K562 (cell line): Measurements from ENCODE around the gene DHRS13. TPM values are rescaled to one million over a fixed set of nuclear protein-coding genes. Genes with fewer than 3 reads are reported as not detected.

Source experiments
- ATAC-seq: fragments of 200-7000 bp; cut with Tn5 transposase; 3 replicates; pipeline ENCODE4 v1.9.1; 2020; ENCODE audit warnings: moderate library complexity
- BruUV-seq: library from RNA; stranded (reverse); fragments of 400-500 nt; replicated peaks from 2 replicates; lab custom pipeline; 2021; lab: Mats Ljungman, UMichigan
- CTCF ChIA-PET: fragments of 300-600 bp; formaldehyde crosslinking; extraction: SDS; loops from one replicate; lab custom pipeline; 2021; ENCODE audit warnings: low intra/inter-chr PET ratio; lab: Yijun Ruan, JAX
- POLR2A ChIA-PET: fragments of 300-600, 350-650 bp; sonication (Branson Sonifier 250); formaldehyde crosslinking; extraction: SDS; loops from one replicate; lab custom pipeline; 2021; ENCODE audit warnings: antibody characterized with exemption, inconsistent platforms; lab: Yijun Ruan, JAX
- DNase-seq, 4 experiments: peaks; one replicate each; pipeline versions ENCODE4 v3.0.0 to v3.0.0-alpha.2; 2011 to 2018; ENCODE audit warnings: low spot score in 3 of 4, mixed read lengths in 3 of 4; ENCODE audit errors: extremely low read depth in 1 of 4
- FAIRE-seq: peaks from 2 replicates; lab custom pipeline; 2011; peaks lifted over from hg19 to GRCh38; lab: Jason Lieb, UNC
- H2AFZ ChIP-seq: 2 replicates; pipeline ENCODE4 v1.6.0; 2011; ENCODE audit warnings: low read depth, low read length, control low read depth, inconsistent platforms
- H3K27ac ChIP-seq: fragments of 200-600 bp; 3 replicates; pipeline ENCODE4 v1.8.0; 2011; ENCODE audit warnings: low read depth, mild to moderate bottlenecking, control low read depth, inconsistent platforms, low read length, moderate library complexity, mixed read lengths; ENCODE audit errors: extremely low read depth
- H3K27me3 ChIP-seq, 2 experiments: fragments of 300-600 bp in 1 of 2; 2 replicates in 1 of 2; 3 replicates in 1 of 2; pipeline versions ENCODE4 v1.6.0 to v1.8.0; 2011; ENCODE audit warnings: inconsistent platforms in 2 of 2, low read length in 2 of 2, mild to moderate bottlenecking in 1 of 2, mixed read lengths in 1 of 2, moderate library complexity in 1 of 2; ENCODE audit not compliant: control insufficient read depth in 2 of 2, insufficient read depth in 2 of 2
- H3K36me3 ChIP-seq: fragments of 300-600 bp; 3 replicates; pipeline ENCODE4 v1.8.0; 2011; ENCODE audit warnings: mild to moderate bottlenecking, low read length, inconsistent platforms; ENCODE audit not compliant: control insufficient read depth, insufficient read depth
- H3K4me1 ChIP-seq, 2 experiments: fragments of 200-600 bp in 1 of 2; replicated peaks in 1 of 2; 2 replicates in 1 of 2; 3 replicates in 1 of 2; pipeline versions ENCODE4 v1.5.1 to v1.8.0; 2011; ENCODE audit warnings: inconsistent platforms in 2 of 2, low read length in 2 of 2, mild to moderate bottlenecking in 1 of 2, mixed read lengths in 1 of 2, moderate library complexity in 1 of 2; ENCODE audit not compliant: control insufficient read depth in 2 of 2, insufficient read depth in 2 of 2
- H3K4me2 ChIP-seq: 2 replicates; pipeline ENCODE4 v1.6.1; 2011; ENCODE audit warnings: low read length, control low read depth, inconsistent platforms, mixed read lengths; ENCODE audit not compliant: insufficient read depth
- H3K4me3 ChIP-seq: fragments of 200-600 bp; sonication (generic), shearing (Covaris generic); 2 replicates; pipeline ENCODE4 v1.5.1; 2016; ENCODE audit warnings: control low read depth, inconsistent platforms
- H3K79me2 ChIP-seq: fragments of 200-600 bp; 3 replicates; pipeline ENCODE4 v1.8.0; 2011; ENCODE audit warnings: low read length, inconsistent platforms; ENCODE audit not compliant: control insufficient read depth, insufficient read depth
- H3K9ac ChIP-seq, 2 experiments: 2 replicates each; pipeline versions ENCODE4 v1.6.0 to v1.6.1; 2011; ENCODE audit warnings: low read depth in 2 of 2, low read length in 2 of 2, control low read depth in 1 of 2, inconsistent platforms in 1 of 2, mild to moderate bottlenecking in 1 of 2, mixed read lengths in 1 of 2; ENCODE audit not compliant: insufficient read depth in 1 of 2
- H3K9me1 ChIP-seq: one replicate; pipeline ENCODE4 v1.6.0; 2011; ENCODE audit warnings: inconsistent platforms, mild to moderate bottlenecking, low read length, moderate library complexity; ENCODE audit not compliant: control insufficient read depth, insufficient read depth
- H3K9me3 ChIP-seq: replicated peaks from 2 replicates; pipeline ENCODE4 v1.5.1; 2011; ENCODE audit warnings: low read depth, low read length, inconsistent platforms; ENCODE audit not compliant: control insufficient read depth, insufficient read depth
- H4K20me1 ChIP-seq: replicated peaks from 2 replicates; pipeline ENCODE4 v1.6.1; 2011; ENCODE audit warnings: low read length, inconsistent platforms, mixed read lengths; ENCODE audit not compliant: control insufficient read depth, insufficient read depth
- FOXK1 ChIP-seq: sonication (generic); formaldehyde crosslinking; IDR thresholded peaks from 2 replicates; pipeline ENCODE4 v1.8.0; 2022; ENCODE audit warnings: missing genetic modification reagents, mild to moderate bottlenecking, borderline replicate concordance
- GATA2 ChIP-seq: sonication (generic); formaldehyde crosslinking; IDR thresholded peaks from 2 replicates; pipeline ENCODE4 v1.4.0; 2020; ENCODE audit warnings: mild to moderate bottlenecking, missing genetic modification reagents
- MNT ChIP-seq, 2 experiments: fragments of 450-650 bp; conservative IDR thresholded peaks; 2 replicates each; pipeline ENCODE4 v1.6.1; 2017; ENCODE audit warnings: mild to moderate bottlenecking in 2 of 2, moderate library complexity in 2 of 2
- NCOA6 ChIP-seq: fragments of 450-650 bp; IDR thresholded peaks from 2 replicates; pipeline ENCODE4 v1.6.1; 2017; ENCODE audit warnings: mild to moderate bottlenecking
- PHB ChIP-seq: fragments of 250-450 bp; sonication (Bioruptor Pico); IDR thresholded peaks from 2 replicates; pipeline ENCODE4 v1.5.0; 2021
- ZBTB12 ChIP-seq: fragments of 250-450 bp; sonication (Bioruptor Pico); IDR thresholded peaks from 2 replicates; pipeline ENCODE4 v1.4.0; 2020
- ZBTB17 ChIP-seq: fragments of 450-650 bp; formaldehyde crosslinking; IDR thresholded peaks from 2 replicates; pipeline ENCODE4 v1.4.0; 2020; ENCODE audit warnings: mild to moderate bottlenecking
- ZNF318 ChIP-seq, 2 experiments: fragments of 450-650 bp; IDR thresholded peaks; 2 replicates each; pipeline ENCODE4 v1.6.1; 2016; ENCODE audit warnings: mild to moderate bottlenecking in 2 of 2, borderline replicate concordance in 1 of 2, low read depth in 1 of 2, moderate library complexity in 1 of 2
- ZNF408 ChIP-seq: fragments of 250-450 bp; sonication (Bioruptor Pico); IDR thresholded peaks from 2 replicates; pipeline ENCODE4 v1.4.0; 2020; ENCODE audit warnings: low read depth, mild to moderate bottlenecking, moderate library complexity
- ZNF655 ChIP-seq: fragments of 250-450 bp; sonication (Bioruptor Pico); IDR thresholded peaks from 2 replicates; pipeline ENCODE4 v1.5.0; 2021
- WGBS: fragments of 100-300 bp; shearing (Covaris generic); methylation state at CpG from one replicate; pipeline ENCODE4 v1.1.6; 2016; ENCODE audit warnings: low coverage, mixed read lengths; ENCODE audit not compliant: insufficient coverage; ENCODE audit errors: missing lambda C conversion rate; 5-methylcytosine and 5-hydroxymethylcytosine counted together
- in situ Hi-C: fragments of 300-500 bp; cut with MboI; formaldehyde crosslinking; loops from 4 replicates; pipeline ENCODE4 v1.15.0; 2018; ENCODE audit warnings: inconsistent platforms, mixed read lengths
- intact Hi-C: fragments of 100-400 bp; cut with micrococcal nuclease; formaldehyde crosslinking; loops from 2 replicates; pipeline ENCODE4 v1.14.2; 2022
- polyA plus RNA-seq, 8 experiments: library from polyadenylated mRNA; depleted of rRNA in 4 of 8; stranded (reverse) in 5 of 8; unstranded in 3 of 8; fragments of >200 nt; fragmentation: Nextera tagmentation in 2 of 8; fragmentation: Illumina TruSeq in 1 of 8; extraction: Ambion mirVana in 2 of 8; extraction: Trizol in 1 of 8; gene quantifications; 2 replicates each; pipeline versions ENCODE4 v1.2.1 to v1.2.3, GENCODE V29; 2011 to 2014; ENCODE audit warnings: inconsistent platforms in 1 of 8, missing spikeins in 1 of 8
- total RNA-seq, 7 experiments: library from RNA; depleted of rRNA in 6 of 7; stranded (reverse); fragments of >200 nt in 6 of 7; fragmentation: Illumina TruSeq in 2 of 7; extraction: Trizol in 2 of 7; gene quantifications; 2 replicates each; pipeline versions ENCODE4 v1.2.1 to v1.2.3, GENCODE V29; 2011 to 2021; ENCODE audit warnings: low replicate concordance in 1 of 7

The DHRS13 gene
- total and polyA plus RNA-seq, 9 of the 15 experiments (the other 6 are each of a cell fraction or from before 2014, with no cell fraction given): 0.32 to 52.3 (median 34.3) TPM; not detected in 1

- 91% methylated on average over 2 of the region's 2 CpGs for WGBS
- BruUV-seq: no TSS peak
- H3K27me3 ChIP-seq: no peaks in the 10 kb centered on the region
- H3K27ac ChIP-seq: no peak overlapping the region
- in situ Hi-C loops: no loop called here
- no peak overlapping the region for H3K4me3 ChIP-seq
- peaks cover 92% of the 10 kb centered on the region for H3K79me2 ChIP-seq
- no peak overlapping the region for H3K4me2 ChIP-seq
- peaks cover 6% of the 10 kb centered on the region; the same call in 1 of the 2 replicates for H4K20me1 ChIP-seq
- intact Hi-C loops: no loop called here
- FAIRE-seq (no peak), DNase-seq (no peak), ATAC-seq (no peak)
- no peaks in the 10 kb centered on the region for H3K9me1 ChIP-seq
- CTCF ChIA-PET: no interaction called here
- H3K9ac ChIP-seq: no peak overlapping the region
- H2AFZ ChIP-seq: no peak overlapping the region
- TF ChIP-seq ZNF408 (no peak), ZNF318 (IDR thresholded peaks at IDR 0.05; ENCODE audit: borderline replicate concordance in 1 of 2, low read depth in 1 of 2) (no peak), GATA2 (CRISPR knock-in tag) (no peak), ZNF655 (no peak), FOXK1 (no peak), PHB (CRISPR knock-in tag) (no peak), ZBTB12 (CRISPR knock-in tag) (no peak), MNT (conservative IDR thresholded peaks at IDR 0.05) (no peak), NCOA6 (no peak), ZBTB17 (CRISPR knock-in tag) (no peak)
- H3K36me3 ChIP-seq: peaks cover 79% of the 10 kb centered on the region
- peaks cover 0 to 6% of the 10 kb centered on the region in 2 experiments; a peak in 2 of 5 replicates for H3K4me1 ChIP-seq
- POLR2A ChIA-PET: interaction anchor here (1.1 to 1.3 kb wide), 3 partner anchors 8 to 366 kb away, joined by 3 to 5 read pairs (median 4); partner anchors contain the start of gene ALDOC
- no peaks in the 10 kb centered on the region for H3K9me3 ChIP-seq
Observed at GRCh38 chr17:28942925-28943324, 40.0 kb upstream of the DHRS13 start.
